ENCODE data around the gene GPR35. TPM values are rescaled to one million over a fixed set of nuclear protein-coding genes. Genes with fewer than 3 reads are reported as not detected.

Gene GPR35
- total RNA-seq, 8 experiments from 2014 or later, result 0.15 to 1.3 (median 0.54) TPM

DNA sequence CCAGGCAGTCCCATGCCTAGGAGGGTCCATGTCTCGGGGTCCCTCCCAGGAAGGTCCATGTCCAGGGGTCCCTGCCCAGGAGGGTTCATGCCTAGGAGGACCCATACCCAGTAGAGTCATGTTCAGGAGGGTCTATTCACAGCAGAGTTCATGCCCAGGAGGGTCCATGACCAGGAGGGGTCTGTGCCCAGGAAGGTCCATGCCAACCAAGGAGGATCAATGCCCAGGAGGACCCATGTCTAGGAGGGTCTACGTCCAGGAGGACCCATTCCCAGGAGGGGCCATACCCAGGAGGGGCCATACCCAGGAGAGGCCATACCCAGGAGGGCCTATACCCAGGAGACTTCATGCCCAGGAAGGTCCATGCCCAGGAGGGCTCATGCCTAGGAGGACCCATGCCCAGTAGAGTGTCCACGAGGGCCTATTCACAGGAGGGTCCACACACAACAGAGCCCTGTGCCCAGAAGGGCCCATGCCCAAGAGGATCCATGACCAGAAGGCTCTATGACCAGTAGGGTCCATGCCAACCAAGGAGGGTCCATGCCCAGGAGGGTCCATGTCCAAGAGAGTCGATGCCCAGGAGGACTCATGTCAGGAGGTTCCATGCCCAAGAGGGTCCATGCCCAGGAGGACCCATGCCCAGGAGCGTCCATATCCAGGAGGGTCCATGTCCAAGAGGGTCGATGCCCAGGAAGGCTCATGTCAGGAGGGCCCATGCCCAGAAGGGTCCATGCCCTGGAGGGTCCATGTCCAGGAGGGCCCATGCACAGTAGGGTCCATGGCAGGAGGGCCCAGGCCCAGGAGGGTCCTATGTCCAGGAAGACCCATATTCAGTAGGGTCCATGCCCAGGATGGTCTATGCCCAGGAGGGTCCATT, 10.1 kb downstream of the GPR35 start:
- Histone ChIP-seq H3K4me1 (replicated peaks in 1 of 2) (no peaks in the 10 kb centered on the region), H3K27ac (no peak overlapping the region), H3K4me3 (no peak overlapping the region)
- in situ Hi-C loops (cut with MboI; ENCODE audit: low pct_unique_long_range_greater_than_20kb in 2 of 9, low sequenced_read_pairs in 9 of 9, unreplicated experiment in 9 of 9), result no loop called here
- peak in 1 of 8 experiments; percentile 12 for ATAC-seq (replicated peaks in 6 of 8)
- 0 to 63% (median 41%) methylated on average over 1 to 2 of the region's 6 CpGs; no CpG with 5 or more reads in 6 of the 10 experiments for WGBS, 10 experiments

GRCh38 chr2:240635998-240636547, 10.8 kb downstream of the GPR35 start:
- Histone ChIP-seq H3K27ac (no peak overlapping the region), H3K4me3 (no peak overlapping the region), H3K4me1 (replicated peaks in 1 of 2) (no peaks in the 10 kb centered on the region)
- in situ Hi-C loops (cut with MboI; ENCODE audit: low pct_unique_long_range_greater_than_20kb in 2 of 9, low sequenced_read_pairs in 9 of 9, unreplicated experiment in 9 of 9), result no loop called here
- no peak for ATAC-seq (replicated peaks in 6 of 8)
- WGBS, 10 experiments, result 17 to 76% (median 60%) methylated on average over 1 to 2 of the region's 3 CpGs; no CpG with 5 or more reads in 6 of the 10 experiments

DNA sequence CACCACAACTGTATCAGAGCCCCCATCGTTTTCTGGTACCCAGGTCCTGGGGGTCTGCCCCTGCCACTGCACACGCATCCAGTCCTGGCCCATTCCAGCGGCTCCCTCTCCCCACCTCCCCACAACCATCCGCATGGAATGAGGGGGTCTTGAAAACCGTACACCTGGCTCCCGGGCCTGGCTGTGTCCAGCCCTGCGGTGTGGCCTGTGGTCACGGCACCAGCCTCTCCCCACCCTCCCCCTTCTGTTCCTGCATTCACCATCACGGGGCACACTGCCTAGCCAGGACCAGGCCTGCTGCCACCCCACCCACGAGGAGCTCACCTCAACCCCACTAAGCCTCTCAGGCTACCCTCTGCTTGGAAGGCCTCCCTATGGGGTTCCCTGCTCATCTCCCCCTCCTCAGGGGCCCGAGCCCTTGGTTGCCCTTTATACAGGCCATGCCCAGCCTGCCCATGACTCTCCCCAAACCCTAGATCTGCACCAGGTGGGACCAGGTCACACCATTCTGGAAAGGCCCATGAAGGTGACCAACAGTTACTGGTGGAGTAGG, 11.4 kb downstream of the GPR35 start:
- H3K4me3 ChIP-seq, result no peak overlapping the region
- H3K27ac ChIP-seq, result no peak overlapping the region
- no peak for ATAC-seq (replicated peaks in 6 of 8)
- in situ Hi-C loops (cut with MboI; ENCODE audit: low pct_unique_long_range_greater_than_20kb in 2 of 9, low sequenced_read_pairs in 9 of 9, unreplicated experiment in 9 of 9), result no loop called here
- WGBS, 10 experiments, result 10 to 84% (median 53%) methylated on average over 1 to 6 of the region's 11 CpGs; no CpG with 5 or more reads in 3 of the 10 experiments
- H3K4me1 ChIP-seq (replicated peaks in 1 of 2), result no peaks in the 10 kb centered on the region

DNA sequence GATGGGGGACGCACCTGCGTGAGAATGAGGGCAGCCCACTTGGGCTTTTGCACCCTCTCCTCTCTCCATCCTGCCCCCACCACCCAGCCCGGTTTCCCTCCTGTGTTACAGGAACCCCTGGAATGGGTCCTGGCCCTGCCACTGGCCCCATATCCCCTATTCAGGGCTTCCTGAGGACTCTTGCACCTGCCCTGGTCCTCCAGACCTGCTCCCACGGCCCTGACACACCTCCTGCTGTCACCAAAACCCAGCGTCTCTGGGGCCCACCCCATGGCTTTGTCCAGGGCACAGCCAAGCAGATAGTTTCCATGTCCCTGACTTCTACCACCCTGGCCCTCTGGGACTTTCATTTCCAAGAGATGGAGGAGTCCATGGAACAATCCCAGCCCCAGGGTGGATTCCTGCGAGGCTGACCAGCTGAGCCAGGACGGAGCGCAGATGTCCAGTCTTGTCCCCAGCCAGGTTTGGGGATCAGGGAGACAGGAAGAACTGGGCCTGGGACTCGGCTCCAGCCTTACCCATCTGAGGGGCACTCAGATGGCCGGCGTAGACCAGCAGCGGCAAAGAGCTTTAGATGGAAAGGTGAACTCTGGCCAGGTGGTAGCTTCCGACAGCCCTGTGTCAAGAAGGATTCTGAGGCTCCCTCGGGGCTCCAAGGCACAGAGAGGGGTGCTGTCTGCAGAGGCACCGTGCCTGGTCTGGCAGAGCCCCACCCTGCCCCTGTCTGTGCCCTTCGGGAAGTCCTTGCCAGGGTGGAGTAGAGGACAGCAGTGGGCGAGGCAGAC, 12.0 kb downstream of the GPR35 start:
- no peaks in the 10 kb centered on the region for H3K4me1 ChIP-seq (replicated peaks in 1 of 2)
- no peak overlapping the region for H3K4me3 ChIP-seq
- no peak for ATAC-seq (replicated peaks in 6 of 8)
- H3K27ac ChIP-seq, result no peak overlapping the region
- 0 to 60% (median 33%) methylated on average over 1 to 3 of the region's 17 CpGs; no CpG with 5 or more reads in 6 of the 10 experiments for WGBS, 10 experiments
- in situ Hi-C loops (cut with MboI; ENCODE audit: low pct_unique_long_range_greater_than_20kb in 2 of 9, low sequenced_read_pairs in 9 of 9, unreplicated experiment in 9 of 9), result no loop called here

- WGBS, 10 experiments, result 13 to 70% (median 48%) methylated on average over 3 to 4 of the region's 8 CpGs; no CpG with 5 or more reads in 6 of the 10 experiments
- ATAC-seq (replicated peaks in 6 of 8), result no peak
Measured at GRCh38 chr2:240637901-240638345, 12.6 kb downstream of the GPR35 start.

GRCh38 chr2:240638512-240639160, 13.4 kb downstream of the GPR35 start:
- Histone ChIP-seq H3K4me3 (no peak overlapping the region), H3K4me1 (replicated peaks in 1 of 2) (no peaks in the 10 kb centered on the region), H3K27ac (no peak overlapping the region)
- in situ Hi-C loops (cut with MboI; ENCODE audit: low pct_unique_long_range_greater_than_20kb in 2 of 9, low sequenced_read_pairs in 9 of 9, unreplicated experiment in 9 of 9), result no loop called here
- WGBS, 10 experiments, result 0 to 69% (median 55%) methylated on average over 3 to 13 of the region's 18 CpGs
- ATAC-seq (replicated peaks in 6 of 8), result no peak

More at GRCh38 chr2:240637901-240638345, 12.6 kb downstream of the GPR35 start:
- in situ Hi-C loops (cut with MboI; ENCODE audit: low pct_unique_long_range_greater_than_20kb in 2 of 9, low sequenced_read_pairs in 9 of 9, unreplicated experiment in 9 of 9), result no loop called here
- Histone ChIP-seq H3K4me1 (replicated peaks in 1 of 2) (no peaks in the 10 kb centered on the region), H3K27ac (no peak overlapping the region), H3K4me3 (no peak overlapping the region)

GRCh38 chr2:240639566-240639965, 14.3 kb downstream of the GPR35 start:
- 57 to 100% (median 86%) methylated on average over 1 to 10 of the region's 18 CpGs; no CpG with 5 or more reads in 3 of the 10 experiments for WGBS, 10 experiments
- no peak for ATAC-seq (replicated peaks in 6 of 8)
- H3K4me3 ChIP-seq, result no peak overlapping the region
- H3K27ac ChIP-seq, result no peak overlapping the region
- H3K4me1 ChIP-seq (replicated peaks in 1 of 2), result no peaks in the 10 kb centered on the region
- in situ Hi-C loops (cut with MboI; ENCODE audit: low pct_unique_long_range_greater_than_20kb in 2 of 9, low sequenced_read_pairs in 9 of 9, unreplicated experiment in 9 of 9), result no loop called here

DNA sequence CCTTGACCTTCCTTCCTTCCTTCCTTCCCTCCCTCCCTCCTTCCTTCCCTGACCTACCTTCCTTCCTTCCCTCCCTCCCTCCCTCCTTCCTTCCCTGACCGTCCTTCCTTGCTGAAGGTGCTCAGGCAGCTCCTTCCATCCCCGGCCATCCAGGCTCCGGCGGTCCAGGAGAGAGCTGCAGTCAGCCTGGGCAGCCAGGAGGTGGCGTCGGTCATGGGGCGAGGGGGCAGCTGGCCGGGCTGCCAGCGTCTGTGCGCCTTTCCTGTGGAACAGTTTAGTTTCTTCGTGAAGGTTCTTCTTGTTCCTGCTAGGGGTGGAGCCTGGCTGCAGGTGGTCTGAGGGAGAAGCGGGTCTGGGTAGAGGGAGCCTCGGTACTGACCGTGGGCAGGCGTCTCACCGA, 15.7 kb downstream of the GPR35 start:
- ATAC-seq (replicated peaks in 6 of 8), result peak in 5 of 8 experiments; percentile 35 to 76 (median 59)
- no CpG with 5 or more reads among the region's 16 CpGs for WGBS, 10 experiments
- Histone ChIP-seq H3K4me1 (replicated peaks in 1 of 2) (no peaks in the 10 kb centered on the region), H3K4me3 (no peak overlapping the region), H3K27ac (no peak overlapping the region)
- in situ Hi-C loops (cut with MboI; ENCODE audit: low pct_unique_long_range_greater_than_20kb in 2 of 9, low sequenced_read_pairs in 9 of 9, unreplicated experiment in 9 of 9), result no loop called here

GRCh38 chr2:240642061-240642805, 17.0 kb downstream of the GPR35 start:
- in situ Hi-C loops (cut with MboI; ENCODE audit: low pct_unique_long_range_greater_than_20kb in 2 of 9, low sequenced_read_pairs in 9 of 9, unreplicated experiment in 9 of 9), result no loop called here
- ATAC-seq (replicated peaks in 6 of 8), result no peak
- no peaks in the 10 kb centered on the region for H3K4me1 ChIP-seq (replicated peaks in 1 of 2)
- 53 to 92% (median 80%) methylated on average over 1 to 7 of the region's 36 CpGs; no CpG with 5 or more reads in 7 of the 10 experiments for WGBS, 10 experiments
- H3K27ac ChIP-seq, result no peak overlapping the region
- H3K4me3 ChIP-seq, result no peak overlapping the region

DNA sequence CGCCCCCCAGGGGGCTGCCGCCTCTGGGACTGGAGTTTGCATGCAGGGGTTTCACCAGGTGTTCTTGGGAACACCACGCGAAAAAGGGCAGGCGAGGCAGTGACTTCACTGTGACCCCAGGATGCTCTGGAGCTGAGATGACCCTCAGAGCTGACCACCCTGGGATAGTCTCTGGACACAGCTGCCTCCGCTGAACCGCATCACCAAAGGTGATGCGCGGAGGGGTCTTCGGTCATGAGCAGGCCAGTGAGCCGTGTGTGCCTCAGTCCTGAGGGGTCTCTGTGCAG, 17.5 kb downstream of the GPR35 start:
- ATAC-seq (replicated peaks in 6 of 8), result no peak
- in situ Hi-C loops (cut with MboI; ENCODE audit: low pct_unique_long_range_greater_than_20kb in 2 of 9, low sequenced_read_pairs in 9 of 9, unreplicated experiment in 9 of 9), result no loop called here
- WGBS, 10 experiments, result no CpG with 5 or more reads among the region's 11 CpGs
- H3K27ac ChIP-seq, result no peak overlapping the region
- no peaks in the 10 kb centered on the region for H3K4me1 ChIP-seq (replicated peaks in 1 of 2)
- H3K4me3 ChIP-seq, result no peak overlapping the region

DNA sequence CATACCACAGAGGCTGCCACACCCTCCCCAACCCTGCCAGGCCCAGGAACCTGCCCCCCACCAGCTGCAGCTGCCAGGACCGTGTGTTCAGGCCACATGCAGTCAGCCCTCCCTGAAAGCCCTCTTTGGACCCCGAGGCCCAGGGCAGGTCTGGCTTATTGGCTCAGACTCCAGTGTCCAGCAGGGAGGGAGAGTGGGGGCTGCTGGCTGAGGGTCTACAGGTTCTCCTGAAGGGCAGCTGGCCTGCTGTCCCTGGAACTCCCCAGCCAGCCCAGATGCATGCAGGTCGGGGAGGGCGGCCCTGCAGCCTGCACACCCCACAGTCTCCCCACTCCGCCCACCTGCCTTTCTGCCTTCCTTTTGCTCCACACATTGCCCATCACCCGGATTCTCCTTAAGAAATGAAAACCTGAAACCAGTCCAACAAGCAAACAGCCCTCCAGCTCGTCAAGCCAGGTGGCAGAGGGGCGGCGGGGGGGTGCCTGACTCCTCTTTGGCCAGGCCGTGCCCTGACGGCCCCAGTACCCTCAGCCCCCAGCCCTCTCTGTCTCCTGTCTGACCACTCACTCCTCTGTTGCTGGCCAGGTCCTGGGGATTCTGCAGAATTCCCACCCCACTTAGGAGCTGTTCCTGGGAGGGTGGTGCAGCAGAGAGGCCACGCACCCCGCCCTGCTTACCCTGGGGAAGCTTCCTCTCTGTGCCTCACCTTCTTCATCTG, 18.0 kb downstream of the GPR35 start:
- H3K27ac ChIP-seq, result no peak overlapping the region
- no peak overlapping the region for H3K4me3 ChIP-seq
- H3K4me1 ChIP-seq (replicated peaks in 1 of 2), result no peaks in the 10 kb centered on the region
- in situ Hi-C loops (cut with MboI; ENCODE audit: low pct_unique_long_range_greater_than_20kb in 2 of 9, low sequenced_read_pairs in 9 of 9, unreplicated experiment in 9 of 9), result no loop called here
- WGBS, 10 experiments, result 20 to 56% (median 30%) methylated on average over 1 to 6 of the region's 13 CpGs; no CpG with 5 or more reads in 7 of the 10 experiments
- no peak for ATAC-seq (replicated peaks in 6 of 8)

DNA sequence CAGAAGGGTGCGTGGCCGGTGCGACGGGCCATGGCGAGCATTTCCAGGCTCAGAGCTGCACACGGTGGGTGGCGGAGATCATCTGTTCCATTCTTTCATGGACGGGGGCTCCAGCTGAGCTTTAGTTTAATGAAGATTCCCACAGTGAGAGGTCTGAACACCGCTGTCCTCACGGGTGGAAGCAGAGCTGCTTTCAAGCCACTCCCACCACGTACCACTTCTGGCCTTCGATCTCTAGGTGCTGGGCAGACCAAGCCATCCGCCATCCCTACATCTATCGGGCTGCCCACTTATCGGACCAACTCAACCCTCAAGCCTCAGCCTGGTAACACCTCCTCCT, 18.5 kb downstream of the GPR35 start:
- Histone ChIP-seq H3K27ac (no peak overlapping the region), H3K4me1 (replicated peaks in 1 of 2) (no peaks in the 10 kb centered on the region), H3K4me3 (no peak overlapping the region)
- WGBS, 10 experiments, result 47 to 84% (median 71%) methylated on average over 2 to 7 of the region's 15 CpGs; no CpG with 5 or more reads in 6 of the 10 experiments
- in situ Hi-C loops (cut with MboI; ENCODE audit: low pct_unique_long_range_greater_than_20kb in 2 of 9, low sequenced_read_pairs in 9 of 9, unreplicated experiment in 9 of 9), result no loop called here
- ATAC-seq (replicated peaks in 6 of 8), result no peak
